Right lobe of liver (tissue), 4 donors: ENCODE measurements around the gene TENT5C.

Source experiments
- POLR2A ChIP-seq: fragments of 450-650 bp; IDR thresholded peaks from one replicate; pipeline ENCODE4 v1.6.1; 2017; ENCODE audit warnings: antibody characterized with exemption, mild to moderate bottlenecking
- TF ChIP-seq, protein P1 (sequence below), 4 donors: fragments of 200-600 bp in 3 of 4; fragments of 450-650 bp in 1 of 4; IDR thresholded peaks; one replicate each; pipeline versions ENCODE4 v1.5.1 to v1.8.0; 2016 to 2022; ENCODE audit warnings: antibody characterized with exemption in 4 of 4, mild to moderate bottlenecking in 2 of 4
- donor health status: DM: no; HTN: no; CAD: no.
- donor health status: DM: no; HTN: no; CAD: no.
- donor health status: DM: no; HTN: yes; CAD: no.

DNA sequence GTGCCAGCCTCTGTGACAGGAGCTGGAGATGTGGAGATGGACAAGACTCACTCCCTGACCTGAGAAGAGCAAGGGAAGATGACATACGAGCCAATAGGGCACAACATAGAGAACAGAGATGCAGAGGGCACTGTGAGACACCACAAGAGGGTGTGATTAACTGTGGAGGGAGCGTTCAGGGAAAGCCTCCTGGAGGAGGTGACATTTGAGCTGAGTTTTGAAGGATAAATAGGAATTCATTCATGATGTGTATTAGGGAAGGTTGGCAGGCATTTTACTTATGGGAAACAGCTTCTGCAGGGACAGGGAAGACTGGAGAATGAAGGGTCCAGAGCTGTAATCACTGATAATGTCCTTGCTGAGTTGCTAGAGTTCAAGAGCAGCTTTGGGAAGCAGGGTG is 25.0 kb upstream of the TENT5C start:
- TF ChIP-seq, protein P1, sequence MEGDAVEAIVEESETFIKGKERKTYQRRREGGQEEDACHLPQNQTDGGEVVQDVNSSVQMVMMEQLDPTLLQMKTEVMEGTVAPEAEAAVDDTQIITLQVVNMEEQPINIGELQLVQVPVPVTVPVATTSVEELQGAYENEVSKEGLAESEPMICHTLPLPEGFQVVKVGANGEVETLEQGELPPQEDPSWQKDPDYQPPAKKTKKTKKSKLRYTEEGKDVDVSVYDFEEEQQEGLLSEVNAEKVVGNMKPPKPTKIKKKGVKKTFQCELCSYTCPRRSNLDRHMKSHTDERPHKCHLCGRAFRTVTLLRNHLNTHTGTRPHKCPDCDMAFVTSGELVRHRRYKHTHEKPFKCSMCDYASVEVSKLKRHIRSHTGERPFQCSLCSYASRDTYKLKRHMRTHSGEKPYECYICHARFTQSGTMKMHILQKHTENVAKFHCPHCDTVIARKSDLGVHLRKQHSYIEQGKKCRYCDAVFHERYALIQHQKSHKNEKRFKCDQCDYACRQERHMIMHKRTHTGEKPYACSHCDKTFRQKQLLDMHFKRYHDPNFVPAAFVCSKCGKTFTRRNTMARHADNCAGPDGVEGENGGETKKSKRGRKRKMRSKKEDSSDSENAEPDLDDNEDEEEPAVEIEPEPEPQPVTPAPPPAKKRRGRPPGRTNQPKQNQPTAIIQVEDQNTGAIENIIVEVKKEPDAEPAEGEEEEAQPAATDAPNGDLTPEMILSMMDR (IDR thresholded peaks at IDR 0.05): no peak
- TF ChIP-seq POLR2A: no peak
